HG02840 (cell line): ENCODE data around the gene CFAP46.
"Not testable (repeated sequence)": the region's sequence is repeated elsewhere in the genome, so short reads cannot be mapped to it uniquely, and the experiment has no call there.

Source experiments
- ATAC-seq: cut with Tn5 transposase; IDR thresholded peaks from one replicate; pipeline ENCODE4 v1.9.1; 2021; ENCODE audit warnings: mild to moderate bottlenecking, moderate library complexity, moderate number of reproducible peaks; ENCODE audit not compliant: unreplicated experiment, low FRiP score

CFAP46 gene

DNA sequence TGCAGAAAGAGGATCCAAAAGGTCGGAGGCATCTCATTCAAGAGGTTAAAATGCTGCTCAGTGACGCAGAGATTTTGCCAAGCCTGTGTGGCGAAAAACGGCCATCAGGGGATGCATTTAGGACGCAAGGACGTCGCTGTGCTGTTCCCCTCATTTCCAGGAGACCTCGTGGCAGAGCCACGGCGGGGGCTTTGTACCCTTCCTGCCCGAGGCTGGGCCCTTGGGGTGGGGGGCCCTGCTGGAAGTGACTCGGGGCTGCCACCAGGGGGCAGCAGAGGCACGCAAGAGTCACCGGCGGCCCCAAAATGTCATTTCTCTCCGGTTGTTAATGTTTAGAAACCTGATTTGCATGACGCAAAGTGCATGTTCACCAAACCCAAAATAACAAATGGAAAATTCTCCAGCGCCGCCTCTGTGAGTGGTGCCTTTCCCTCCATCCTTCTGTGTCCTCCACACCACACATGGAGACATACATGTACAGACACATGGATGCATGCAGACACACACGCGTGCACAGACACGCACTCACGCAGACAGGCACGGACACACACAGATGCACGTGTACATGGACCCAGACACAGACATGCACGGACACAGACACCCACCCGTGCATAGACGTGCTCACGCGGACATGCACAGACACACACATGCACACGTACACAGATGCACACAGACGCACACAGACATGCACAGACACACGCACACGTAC, 105.4 kb downstream of the CFAP46 start:
- ATAC-seq, result no peak

DNA sequence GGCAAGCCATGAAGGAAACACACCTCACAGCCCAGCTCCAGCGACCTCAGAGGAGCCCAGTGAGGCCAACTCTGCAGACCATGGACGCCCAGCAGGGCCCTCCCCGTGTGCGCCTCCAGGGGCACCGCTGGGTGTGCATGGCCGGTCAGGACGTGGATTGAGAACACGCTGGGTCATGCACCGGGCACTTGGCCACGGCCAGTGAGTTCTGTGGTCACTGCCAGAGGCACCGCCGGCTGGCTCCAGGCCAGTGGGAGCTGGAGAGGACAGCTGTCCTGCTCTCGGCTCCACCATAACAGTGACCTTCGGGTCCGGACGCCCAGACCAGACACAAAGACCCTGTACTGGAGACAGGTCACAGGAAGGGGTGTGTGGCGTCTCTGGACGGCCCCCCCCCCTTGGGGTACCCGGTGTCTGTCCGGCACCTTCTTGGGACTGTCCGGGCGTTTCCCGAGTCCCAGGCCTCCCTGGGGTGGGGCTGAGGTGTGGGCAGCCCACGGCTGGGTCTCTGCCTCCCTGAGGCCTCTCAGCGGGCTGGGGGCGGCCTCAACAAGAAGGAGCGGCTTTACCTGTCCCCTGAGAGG, 106.0 kb downstream of the CFAP46 start:
- no peak for ATAC-seq

DNA sequence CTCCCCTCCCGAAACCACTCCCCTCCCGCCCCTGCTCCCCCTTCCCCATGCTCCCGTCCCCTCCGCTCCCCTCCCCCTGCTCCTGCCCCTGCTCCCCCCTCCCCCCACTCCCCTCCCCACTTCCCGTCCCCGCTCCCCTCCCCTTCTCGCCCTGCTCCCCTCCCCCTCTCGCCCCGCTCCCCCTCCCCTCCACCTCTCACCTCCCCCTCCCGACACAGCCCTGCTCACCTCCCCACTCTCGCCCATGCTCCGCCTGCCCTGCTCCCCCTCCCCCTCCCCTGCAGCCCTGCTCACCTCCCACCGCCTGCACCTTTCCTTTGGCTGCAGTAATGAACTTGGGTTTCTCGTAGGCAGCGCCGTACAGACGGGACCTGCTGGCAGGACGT, 106.5 kb downstream of the CFAP46 start:
- no peak for ATAC-seq

DNA sequence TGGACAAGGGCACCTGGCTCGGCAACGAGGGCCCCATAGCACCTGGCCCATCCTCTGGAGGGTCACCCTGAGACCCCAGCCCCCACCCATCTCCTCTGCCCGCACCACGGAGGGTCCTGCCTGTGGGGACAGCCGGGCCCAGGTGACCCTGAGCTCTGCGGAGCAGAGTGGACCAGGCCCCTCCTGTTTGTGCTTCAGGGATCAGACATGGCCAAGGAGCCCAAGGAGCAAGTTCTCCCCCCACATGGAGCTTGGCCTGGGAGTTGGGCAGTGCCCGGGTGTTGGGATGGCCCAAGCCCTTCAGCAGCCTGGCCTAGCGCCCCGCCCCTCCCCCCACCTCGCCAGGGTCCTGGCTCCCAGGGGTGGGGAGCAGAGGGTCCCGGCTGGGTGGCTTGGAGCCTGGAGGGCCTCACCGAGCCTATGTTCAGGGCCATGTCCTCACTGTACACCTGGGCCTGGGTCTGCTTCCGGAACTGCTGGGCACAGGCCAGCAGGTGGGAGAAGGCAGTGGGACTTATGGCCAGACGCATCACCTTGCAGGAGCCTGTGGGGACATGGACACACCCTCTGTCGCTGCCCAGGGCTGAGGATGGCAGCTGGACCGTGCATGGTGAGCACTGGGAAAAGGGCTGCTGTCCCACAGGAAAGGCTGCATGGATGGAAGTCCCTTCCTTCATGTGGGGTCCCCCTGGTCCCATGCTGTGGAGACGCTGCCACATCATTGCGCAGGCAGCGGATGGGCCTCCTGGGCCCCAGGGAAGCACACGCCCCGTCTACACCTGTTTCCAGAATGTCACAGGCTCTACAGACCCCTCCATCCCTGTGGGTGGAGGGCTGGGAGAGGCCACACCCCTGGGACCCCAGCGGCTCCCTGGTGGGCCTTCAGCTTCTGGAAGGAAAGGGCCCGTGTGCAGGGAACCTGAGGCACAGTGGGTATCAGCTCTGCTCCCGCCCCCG, 107.2 kb downstream of the CFAP46 start:
- no peak for ATAC-seq

DNA sequence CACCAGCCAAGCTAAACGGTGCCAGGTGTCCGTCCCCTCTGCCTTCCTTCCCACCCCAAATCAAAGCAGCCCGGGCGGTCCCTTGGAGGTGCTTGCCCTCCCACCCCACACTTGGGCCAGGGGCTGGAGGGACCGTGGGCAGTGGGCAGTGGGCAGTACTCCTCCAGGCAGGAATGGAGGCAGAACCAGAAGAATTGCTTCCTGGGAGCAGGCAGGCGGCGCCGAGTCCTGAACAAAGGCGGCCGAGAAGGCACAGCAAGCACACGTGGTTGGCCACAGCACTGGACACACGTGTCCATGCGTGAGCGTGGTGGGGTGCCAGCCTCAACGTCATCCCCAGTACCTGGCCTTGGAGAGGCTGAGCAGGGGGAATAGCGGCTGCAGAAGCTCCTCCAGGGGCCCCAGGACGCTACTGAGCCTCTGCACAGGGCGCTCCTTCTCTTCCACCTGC, 108.0 kb downstream of the CFAP46 start:
- no peak for ATAC-seq

DNA sequence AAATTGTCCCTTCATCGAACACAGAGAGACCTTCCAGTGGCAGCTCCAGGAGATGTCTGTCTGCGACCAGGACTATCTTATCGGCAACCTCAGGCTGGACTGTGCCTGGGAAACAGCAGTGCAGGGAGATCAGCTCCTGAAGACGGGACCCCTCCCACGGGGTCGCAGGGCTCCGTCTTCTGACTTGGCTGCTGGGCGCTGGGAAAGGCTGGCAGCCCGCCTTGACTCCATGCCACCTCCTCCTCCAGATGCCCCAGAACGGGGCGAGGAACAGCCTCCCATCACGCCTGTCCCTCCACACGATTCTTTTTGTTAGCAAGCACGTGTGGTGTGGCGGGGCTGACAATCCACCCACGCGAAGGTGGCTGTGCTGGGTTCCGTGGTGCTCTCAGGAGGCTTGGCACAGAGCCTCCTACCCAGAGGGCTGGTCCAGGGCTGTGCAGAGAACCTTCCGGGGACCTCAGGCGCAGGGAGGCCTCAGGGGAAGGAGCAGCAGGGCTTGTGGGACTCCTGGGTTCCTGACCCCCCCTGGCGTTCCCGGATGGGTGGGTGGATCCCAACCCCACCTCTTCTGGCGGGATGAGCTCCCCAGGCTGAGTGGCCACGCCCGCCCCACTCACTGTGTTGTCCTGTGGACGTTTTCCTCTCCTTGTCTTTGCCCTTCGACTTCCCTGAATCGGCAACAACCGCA, 108.8 kb downstream of the CFAP46 start:
- no peak for ATAC-seq

DNA sequence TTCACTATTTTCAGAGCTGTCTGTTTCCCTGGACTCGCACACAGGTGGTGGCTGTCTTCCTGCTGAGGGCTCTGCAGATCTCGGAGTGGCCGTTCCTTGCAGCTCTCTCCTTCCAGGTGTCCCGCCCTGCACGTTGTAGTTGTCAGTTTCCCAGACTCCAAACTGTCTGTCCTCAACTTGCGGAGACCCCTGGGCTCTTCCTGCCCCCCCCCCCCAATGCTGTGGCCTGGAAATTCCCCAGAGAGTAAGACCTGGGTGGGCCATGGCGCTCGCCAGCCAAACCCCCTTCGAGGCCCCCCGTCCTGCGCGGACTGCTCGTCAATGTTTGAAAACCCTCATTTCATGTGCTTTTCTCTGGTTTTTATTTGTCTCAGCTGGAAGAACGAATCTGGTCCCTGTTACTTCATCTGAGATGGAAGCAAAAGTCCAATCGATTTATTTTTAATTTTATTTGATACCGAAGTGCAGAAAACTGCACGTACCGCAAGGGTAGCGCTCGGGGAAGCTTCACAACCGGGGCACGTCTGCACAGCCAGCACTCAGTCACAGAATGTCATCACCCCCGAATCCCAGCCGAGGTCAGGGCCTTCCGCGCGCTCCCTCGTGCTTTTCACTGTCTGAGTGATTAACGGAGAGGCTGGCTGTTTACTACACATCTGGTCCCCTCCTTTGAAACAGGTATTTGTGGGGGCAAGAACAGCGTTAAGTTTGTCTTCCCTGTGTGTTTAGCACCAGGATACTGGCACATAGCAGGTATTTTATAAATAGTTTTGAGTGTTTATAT, 110.0 kb downstream of the CFAP46 start:
- no peak for ATAC-seq

DNA sequence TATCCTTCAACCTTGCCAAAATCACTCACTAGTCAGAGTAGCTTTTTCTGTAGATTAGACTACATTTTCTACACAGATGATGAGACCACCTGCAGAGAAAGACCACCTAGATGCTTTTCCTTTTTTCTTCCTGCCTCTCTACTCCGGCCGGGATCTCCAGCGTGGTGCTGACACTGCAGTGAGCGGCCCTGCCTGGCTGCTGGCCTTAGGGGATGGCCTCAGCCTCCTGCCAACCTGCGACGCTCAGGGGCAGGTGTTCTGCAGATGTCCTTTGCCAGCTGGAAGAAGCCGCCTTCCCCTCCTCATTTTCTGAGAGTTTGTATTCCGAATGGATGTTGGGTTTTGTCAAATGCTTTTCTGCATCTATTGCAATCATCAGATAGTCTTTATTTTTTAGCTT, 113.0 kb downstream of the CFAP46 start:
- no peak for ATAC-seq

DNA sequence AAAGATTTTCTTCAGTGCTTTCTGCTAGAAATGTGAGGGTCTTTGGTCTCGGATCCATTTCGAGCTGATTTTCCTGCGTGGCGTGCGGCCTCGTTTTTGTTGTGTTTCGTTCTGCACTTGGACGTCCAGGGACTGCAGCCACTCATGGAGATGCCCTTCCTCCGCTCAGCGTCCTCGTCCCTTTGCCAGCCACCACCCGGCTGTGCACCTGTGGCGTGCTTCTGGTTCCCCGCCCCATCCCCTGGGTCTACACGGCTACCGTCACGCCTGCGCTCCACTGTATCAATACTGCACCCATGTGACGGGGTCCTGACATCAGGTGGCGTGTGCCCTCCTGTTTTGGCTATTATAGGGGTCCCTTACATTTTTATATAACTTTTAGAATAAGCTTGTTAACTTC, 113.7 kb downstream of the CFAP46 start:
- ATAC-seq, result no peak

DNA sequence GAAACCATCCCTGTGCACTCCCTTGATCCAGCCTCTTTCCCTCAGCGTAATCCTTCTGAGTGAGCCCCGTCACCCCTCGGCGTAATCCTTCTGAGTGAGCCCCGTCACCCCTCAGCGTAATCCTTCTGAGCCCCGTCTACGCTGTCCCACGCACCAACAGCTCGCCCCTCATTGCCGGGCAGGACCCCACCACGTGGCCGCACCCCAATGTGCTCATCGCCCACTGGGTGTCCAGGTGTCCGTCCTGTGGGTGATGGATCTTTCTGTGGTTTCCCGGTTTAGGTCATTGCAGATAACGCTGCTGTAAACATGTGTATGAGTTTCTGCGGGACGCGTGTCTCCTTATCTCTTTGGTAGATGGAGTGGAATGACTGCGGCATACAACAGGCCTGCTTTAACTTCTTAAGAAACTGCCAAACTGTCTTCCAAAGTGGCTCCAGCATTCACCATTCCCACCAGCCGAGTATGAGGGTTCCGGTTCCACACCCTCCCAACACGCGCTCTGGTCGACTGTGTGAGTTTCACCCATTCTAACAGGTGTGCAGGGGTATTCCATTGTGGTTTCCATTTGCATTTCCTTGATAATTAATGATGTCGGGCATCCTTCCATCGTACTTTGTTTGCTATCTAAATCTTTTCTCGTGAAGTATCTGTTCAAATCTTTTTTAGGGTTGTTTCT, 114.4 kb downstream of the CFAP46 start:
- ATAC-seq, result no peak

DNA sequence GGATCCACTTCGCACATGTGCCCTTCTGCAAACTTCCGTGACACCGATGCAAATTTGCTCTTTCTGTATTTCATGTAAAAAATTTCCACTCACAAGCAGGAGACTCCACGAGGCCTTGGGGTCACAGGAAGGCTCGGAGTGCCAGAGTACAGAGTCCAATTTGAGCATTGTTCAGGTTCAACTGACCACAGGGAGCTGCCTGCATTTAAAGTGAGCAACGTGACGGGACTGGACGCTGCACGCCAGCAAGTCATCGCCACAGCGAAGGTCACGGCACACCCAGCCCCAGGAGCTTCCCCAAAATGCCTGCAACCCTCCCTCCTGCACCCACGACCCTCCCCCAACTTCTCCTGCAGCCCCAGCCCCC, 115.0 kb downstream of the CFAP46 start:
- ATAC-seq, result no peak

DNA sequence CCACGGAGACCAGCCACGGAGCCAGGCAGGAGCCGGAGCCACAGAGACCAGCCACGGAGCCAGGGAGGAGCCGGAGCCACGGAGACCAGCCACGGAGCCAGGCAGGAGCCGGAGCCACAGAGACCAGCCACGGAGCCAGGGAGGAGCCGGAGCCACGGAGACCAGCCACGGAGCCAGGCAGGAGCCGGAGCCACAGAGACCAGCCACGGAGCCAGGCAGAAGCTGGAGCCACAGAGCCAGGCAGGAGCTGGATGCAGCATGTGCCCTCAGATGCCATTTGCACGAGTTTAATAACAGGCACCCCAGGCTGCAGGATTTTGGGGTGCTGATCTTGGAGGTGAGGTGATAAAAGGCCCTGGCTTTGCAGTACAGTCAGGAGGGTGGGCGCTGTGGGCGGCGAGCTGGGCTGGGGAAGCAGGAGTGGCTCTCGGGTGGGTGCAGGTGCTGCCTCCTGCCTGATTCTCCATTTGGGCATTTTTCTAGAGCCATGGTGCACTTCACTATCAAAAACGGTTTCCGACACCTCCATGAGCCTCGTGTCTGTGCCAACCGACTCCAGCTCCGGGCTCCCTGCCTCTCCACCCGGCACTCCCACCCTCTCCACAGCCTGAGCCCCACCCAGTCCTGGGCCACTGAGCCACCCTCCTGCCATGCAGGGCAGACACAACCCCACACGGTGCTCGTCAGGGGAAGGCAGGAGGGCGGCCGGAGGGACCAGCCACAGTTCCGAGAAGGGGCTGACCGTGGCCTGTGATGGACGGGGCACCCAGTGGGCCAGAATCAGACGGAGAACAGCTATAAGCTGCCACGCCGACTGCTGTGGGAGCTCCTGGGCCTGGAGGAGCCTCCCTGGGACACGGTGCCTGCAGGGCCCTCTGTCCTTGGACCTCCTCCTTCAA, 115.6 kb downstream of the CFAP46 start:
- ATAC-seq, result no peak

DNA sequence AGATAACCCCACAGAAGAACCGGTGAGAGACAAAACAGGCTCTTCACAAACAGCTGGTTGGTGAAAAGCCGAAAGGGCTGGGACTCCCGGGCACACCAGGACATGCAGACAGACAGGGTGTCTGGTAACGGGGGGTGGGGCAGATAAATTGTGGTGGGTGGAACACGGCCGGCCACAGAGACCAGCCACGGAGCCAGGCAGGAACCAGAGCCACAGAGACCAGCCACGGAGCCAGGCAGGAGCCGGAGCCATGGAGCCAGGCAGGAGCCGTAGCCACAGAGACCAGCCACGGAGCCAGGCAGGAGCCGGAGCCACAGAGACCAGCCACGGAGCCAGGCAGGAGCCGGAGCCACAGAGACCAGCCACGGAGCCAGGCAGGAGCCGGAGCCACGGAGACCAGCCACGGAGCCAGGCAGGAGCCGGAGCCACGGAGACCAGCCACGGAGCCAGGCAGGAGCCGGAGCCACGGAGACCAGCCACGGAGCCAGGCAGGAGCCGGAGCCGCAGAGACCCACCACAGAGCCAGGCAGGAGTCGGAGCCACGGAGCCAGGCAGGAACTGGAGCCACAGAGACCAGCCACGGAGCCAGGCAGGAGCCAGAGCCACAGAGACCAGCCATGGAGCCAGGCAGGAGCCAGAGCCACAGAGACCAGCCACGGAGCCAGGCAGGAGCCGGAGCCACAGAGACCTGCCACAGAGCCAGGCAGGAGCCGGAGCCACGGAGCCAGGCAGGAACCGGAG, 116.4 kb downstream of the CFAP46 start:
- ATAC-seq, result not testable (repeated sequence)

DNA sequence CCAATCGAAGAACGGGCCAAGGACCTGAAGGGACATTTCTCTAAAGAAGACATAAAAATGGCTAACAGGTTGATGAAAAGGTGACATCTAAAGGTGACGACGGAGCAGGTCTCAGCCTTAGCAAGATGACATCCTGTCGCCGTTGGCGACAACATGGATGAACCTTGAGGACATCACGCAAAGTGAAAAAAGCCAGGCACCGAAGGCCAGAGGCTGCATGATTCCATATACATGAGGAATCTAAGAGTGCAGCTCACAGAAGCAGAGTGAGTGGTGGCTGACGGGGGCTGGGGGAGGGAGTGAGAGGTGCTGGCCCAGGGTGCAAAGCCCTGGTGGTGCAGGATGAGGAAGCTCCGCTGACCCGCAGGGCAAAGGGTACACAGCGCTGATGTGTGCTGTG, 122.3 kb downstream of the CFAP46 start:
- ATAC-seq, result no peak

DNA sequence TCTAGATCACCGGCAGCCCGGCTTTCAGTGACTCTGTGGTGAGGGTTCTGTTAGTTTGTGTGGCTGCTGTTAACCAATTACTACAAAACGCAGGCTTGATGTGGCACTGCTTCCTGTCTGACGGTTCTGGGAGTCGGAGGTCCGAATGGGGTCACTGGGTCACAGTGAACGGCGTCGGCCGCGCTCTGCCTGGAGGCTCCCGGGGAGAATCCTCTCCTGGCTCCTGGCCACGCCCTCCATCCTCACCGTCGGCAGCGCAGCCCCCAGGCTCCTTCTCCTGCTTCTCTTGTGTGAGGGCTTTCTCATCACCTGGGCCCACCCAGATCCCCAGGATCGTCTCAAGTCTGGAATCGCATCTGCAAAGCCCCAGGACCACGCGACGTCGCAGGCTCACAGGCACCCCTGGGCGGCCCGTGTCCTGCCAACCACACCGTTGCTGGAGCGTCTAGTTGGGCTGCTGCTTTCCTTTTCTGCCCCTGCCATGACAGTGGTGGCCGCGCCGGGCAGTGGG, 124.6 kb downstream of the CFAP46 start:
- ATAC-seq, result no peak

DNA sequence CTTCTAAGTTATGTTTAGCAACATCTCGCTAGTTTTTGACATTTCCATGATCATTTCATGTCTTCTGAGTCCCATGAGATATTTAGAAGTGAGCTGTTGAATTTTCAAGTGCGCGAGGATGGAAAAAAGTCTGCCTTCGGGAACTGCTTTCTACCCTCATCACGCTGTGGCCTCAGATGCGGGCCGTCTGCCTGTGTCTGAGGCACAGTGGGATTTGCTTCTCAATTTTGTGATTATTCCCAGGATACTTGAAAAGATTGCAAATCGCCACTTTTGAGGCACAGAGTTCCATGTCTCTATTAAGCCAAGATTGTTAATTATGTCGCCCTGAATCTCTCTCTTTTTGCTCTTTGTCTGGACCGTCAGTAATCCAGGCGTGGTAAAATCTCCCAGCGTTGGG, 125.7 kb downstream of the CFAP46 start:
- ATAC-seq, result no peak

DNA sequence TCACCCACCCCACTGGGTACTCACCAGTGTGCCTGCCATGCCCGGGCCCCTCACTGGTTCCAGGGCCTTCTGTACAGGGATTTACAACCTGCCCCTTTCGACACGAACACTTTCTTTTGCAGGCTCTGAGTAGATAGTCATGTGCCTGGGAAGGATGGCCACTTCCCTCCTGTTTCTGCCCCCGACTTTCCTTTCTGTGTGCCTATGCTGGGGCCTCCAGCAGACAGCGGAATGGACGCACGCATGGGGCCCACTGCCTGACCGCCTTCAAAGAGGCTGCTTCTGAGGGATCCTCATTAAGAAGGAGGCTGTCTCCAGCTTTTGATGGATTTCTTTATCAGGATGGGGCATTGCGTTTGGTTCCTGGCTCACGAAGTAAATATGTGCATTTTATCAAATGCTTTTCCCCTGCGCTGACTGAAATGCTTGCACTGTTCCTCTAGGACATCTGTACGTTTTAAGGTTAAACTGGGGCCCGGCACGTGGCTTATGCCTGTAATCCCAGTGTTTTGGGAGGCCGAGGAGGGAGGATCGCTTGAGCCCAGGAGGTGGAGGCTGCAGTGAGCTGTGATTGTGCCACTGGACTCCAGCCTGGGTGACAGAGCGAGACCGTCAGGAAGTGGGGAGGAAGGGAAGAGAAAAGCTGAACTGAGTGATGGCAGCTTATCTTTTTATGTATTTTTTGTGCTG, 127.1 kb downstream of the CFAP46 start:
- ATAC-seq, result no peak
